ENCODE data around the gene AKT1S1. TPM values are rescaled to one million over a fixed set of nuclear protein-coding genes. Genes with fewer than 3 reads are reported as not detected.

AKT1S1 gene
- total RNA-seq, 4 donors from 2014 or later = 2.6 to 26.7 (median 5.9) TPM

DNA sequence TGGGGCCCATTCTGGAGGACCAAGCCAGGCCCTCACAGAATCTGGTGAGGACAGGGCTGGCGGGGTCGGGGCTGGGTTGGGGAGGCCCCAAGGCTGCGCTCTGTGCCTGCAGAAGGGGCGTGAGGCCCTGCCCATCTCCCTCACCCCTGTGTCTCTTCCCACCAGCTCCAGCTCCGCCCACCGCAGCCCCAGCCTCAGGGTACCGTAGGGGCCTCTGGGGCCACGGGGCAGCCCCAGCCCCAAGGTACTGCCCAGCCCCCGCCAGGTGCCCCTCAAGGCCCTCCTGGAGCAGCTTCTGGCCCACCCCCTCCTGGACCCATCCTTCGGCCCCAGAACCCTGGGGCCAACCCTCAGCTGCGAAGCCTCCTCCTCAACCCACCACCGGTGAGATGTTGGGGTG lies 41.6 kb downstream of the AKT1S1 start:
- intact Hi-C loops (cut with DNase I; ENCODE audit: low total_unique reads) = no loop called here
- TF ChIP-seq, protein P1, sequence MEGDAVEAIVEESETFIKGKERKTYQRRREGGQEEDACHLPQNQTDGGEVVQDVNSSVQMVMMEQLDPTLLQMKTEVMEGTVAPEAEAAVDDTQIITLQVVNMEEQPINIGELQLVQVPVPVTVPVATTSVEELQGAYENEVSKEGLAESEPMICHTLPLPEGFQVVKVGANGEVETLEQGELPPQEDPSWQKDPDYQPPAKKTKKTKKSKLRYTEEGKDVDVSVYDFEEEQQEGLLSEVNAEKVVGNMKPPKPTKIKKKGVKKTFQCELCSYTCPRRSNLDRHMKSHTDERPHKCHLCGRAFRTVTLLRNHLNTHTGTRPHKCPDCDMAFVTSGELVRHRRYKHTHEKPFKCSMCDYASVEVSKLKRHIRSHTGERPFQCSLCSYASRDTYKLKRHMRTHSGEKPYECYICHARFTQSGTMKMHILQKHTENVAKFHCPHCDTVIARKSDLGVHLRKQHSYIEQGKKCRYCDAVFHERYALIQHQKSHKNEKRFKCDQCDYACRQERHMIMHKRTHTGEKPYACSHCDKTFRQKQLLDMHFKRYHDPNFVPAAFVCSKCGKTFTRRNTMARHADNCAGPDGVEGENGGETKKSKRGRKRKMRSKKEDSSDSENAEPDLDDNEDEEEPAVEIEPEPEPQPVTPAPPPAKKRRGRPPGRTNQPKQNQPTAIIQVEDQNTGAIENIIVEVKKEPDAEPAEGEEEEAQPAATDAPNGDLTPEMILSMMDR (IDR thresholded peaks at IDR 0.05) = no peak
- no peak for TF ChIP-seq POLR2A (IDR thresholded peaks at IDR 0.05)
- Histone ChIP-seq H3K4me3 (no peak overlapping the region), H3K27me3 (no peaks in the 10 kb centered on the region), H3K36me3 (no peaks in the 10 kb centered on the region), H3K27ac (no peak overlapping the region), H3K4me1 (no peaks in the 10 kb centered on the region), H3K9me3 (no peaks in the 10 kb centered on the region)
- no peak for DNase-seq

DNA sequence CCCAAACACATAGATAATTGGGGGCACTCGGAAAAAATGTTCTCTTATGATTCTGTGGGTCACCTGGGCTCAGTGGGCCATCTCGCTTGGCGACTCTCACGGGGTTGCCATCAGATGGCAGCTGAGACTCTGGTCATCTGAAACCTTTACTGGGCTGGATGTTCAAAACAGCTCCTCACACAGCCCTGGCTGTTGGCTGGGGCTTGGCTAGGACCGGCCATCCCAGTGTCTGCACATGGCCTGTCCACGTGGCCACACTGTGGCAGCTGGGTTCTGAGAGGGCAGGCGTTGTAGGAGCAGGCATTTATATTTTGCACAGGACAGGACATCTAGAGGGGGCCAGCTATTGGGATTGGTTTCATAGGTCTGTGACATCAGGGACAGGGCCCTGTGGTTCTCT lies 43.6 kb downstream of the AKT1S1 start:
- Histone ChIP-seq H3K4me3 (no peak overlapping the region), H3K27me3 (no peaks in the 10 kb centered on the region), H3K27ac (no peak overlapping the region), H3K9me3 (no peaks in the 10 kb centered on the region), H3K4me1 (no peaks in the 10 kb centered on the region), H3K36me3 (no peaks in the 10 kb centered on the region)
- no peak for TF ChIP-seq POLR2A (IDR thresholded peaks at IDR 0.05)
- TF ChIP-seq, protein P1 (IDR thresholded peaks at IDR 0.05) = no peak
- DNase-seq = no peak
- intact Hi-C loops (cut with DNase I; ENCODE audit: low total_unique reads) = no loop called here

DNA sequence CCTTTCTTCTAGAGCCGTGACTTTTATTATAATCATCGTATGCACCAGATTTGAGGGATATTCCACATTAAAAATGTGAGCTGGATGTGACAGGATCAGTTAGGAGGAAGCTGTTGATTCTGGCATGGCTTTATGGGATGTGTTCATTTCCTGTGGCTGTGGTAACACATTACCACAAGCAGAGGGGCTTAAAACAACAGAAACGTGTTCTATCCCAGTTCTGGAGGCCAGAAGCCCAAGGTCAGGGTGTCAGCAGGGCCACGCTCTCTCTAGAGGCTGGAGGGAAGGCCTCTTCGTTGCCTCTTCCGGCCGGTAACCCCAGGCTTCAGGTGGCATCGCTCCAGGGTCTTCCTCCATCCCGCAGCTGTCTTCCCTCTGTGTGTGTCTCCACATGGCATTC lies 44.6 kb downstream of the AKT1S1 start:
- no peaks in the 10 kb centered on the region for H3K27me3 ChIP-seq
- no peak for DNase-seq
- H3K27ac ChIP-seq = no peak overlapping the region
- H3K4me3 ChIP-seq = no peak overlapping the region
- intact Hi-C loops (cut with DNase I; ENCODE audit: low total_unique reads) = no loop called here
- H3K4me1 ChIP-seq = no peaks in the 10 kb centered on the region
- no peaks in the 10 kb centered on the region for H3K36me3 ChIP-seq
- TF ChIP-seq POLR2A (IDR thresholded peaks at IDR 0.05) = no peak
- TF ChIP-seq, protein P1 (IDR thresholded peaks at IDR 0.05) = no peak
- H3K9me3 ChIP-seq = no peaks in the 10 kb centered on the region

DNA sequence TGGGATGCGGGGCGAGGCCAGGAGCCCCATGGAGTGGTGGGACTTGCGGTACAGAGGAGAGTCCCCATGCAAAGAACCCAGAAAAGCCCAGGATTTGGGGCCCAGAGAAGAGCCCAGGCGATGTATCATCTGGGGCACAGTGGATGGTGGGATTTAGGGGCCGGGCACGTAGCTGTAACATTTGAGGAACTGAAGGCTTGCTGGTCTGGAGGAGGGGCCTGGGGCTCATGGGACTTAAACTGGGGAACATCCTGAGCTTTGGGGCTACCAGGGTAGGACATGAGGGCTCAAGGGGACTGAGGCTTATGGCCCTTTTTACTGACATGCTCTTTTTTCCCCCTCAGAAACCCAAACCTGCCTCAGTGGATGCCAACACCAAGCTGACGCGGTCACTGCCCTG lies 45.6 kb downstream of the AKT1S1 start:
- Histone ChIP-seq H3K4me1 (no peaks in the 10 kb centered on the region), H3K27me3 (no peaks in the 10 kb centered on the region), H3K27ac (no peak overlapping the region), H3K4me3 (no peak overlapping the region), H3K36me3 (no peaks in the 10 kb centered on the region), H3K9me3 (no peaks in the 10 kb centered on the region)
- no peak for DNase-seq
- intact Hi-C loops (cut with DNase I; ENCODE audit: low total_unique reads) = no loop called here
- no peak for TF ChIP-seq POLR2A (IDR thresholded peaks at IDR 0.05)
- TF ChIP-seq, protein P1 (IDR thresholded peaks at IDR 0.05) = no peak

DNA sequence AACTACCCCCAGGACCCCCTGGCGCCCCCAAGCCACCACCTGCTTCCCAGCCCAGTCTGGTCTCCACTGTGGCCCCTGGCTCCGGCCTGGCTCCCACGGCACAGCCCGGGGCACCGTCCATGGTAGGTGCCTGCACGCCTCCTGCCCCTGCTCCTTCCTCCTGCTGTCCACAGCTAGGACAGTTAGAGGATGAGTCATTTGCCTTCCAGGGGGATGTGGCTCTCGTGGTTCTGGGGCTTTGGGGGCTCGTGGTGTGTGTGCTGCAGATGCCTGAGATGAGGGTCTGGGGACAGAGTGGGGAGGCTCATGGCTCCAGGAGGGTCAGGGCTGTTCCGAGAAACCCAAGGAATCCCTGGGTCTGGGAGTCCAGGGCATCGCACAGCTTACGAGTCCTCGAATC lies 46.4 kb downstream of the AKT1S1 start:
- no peaks in the 10 kb centered on the region for H3K36me3 ChIP-seq
- TF ChIP-seq, protein P1 (IDR thresholded peaks at IDR 0.05) = no peak
- no peak for TF ChIP-seq POLR2A (IDR thresholded peaks at IDR 0.05)

More for the DNA sequence above, 46.4 kb downstream of the AKT1S1 start:
- no peaks in the 10 kb centered on the region for H3K9me3 ChIP-seq
- DNase-seq = no peak
- H3K27me3 ChIP-seq = no peaks in the 10 kb centered on the region
- intact Hi-C loops (cut with DNase I; ENCODE audit: low total_unique reads) = no loop called here
- H3K4me1 ChIP-seq = no peaks in the 10 kb centered on the region
- H3K27ac ChIP-seq = no peak overlapping the region
- no peak overlapping the region for H3K4me3 ChIP-seq
